HepG2 (cell line): Measurements from ENCODE around the gene AP3B1. TPM values are rescaled to one million over a fixed set of nuclear protein-coding genes. Genes with fewer than 3 reads are reported as not detected.
A peak's percentile ranks its signal among the peaks of the same experiment; 100 is the strongest.

ENCODE experiments used
- ATF6 ChIP-seq: sonication (generic); formaldehyde crosslinking; conservative IDR thresholded peaks from 2 replicates; pipeline ENCODE4 v1.4.0; 2020; ENCODE audit warnings: missing genetic modification reagents
- BCL6 ChIP-seq: IDR thresholded peaks from 2 replicates; pipeline ENCODE4 v1.6.1; 2016; ENCODE audit warnings: missing genetic modification reagents, missing compliant biosample characterization
- BORCS8-MEF2B ChIP-seq: sonication (generic); formaldehyde crosslinking; IDR thresholded peaks from 2 replicates; pipeline ENCODE4 v1.8.0; 2022; ENCODE audit warnings: mild to moderate bottlenecking, missing genetic modification reagents
- HNRNPUL1 ChIP-seq: fragments of 200-400 bp; formaldehyde crosslinking; IDR thresholded peaks from 2 replicates; pipeline ENCODE4 v1.6.1; 2017; ENCODE audit warnings: low read depth, mild to moderate bottlenecking, low read length, moderate library complexity
- KDM1A ChIP-seq: IDR thresholded peaks from 2 replicates; pipeline ENCODE4 v1.6.1; 2016; ENCODE audit warnings: missing compliant biosample characterization
- NFKBIZ ChIP-seq: IDR thresholded peaks from 2 replicates; pipeline ENCODE4 v1.6.1; 2018; ENCODE audit warnings: missing genetic modification reagents, missing compliant biosample characterization
- ZNF230 ChIP-seq: sonication (generic); formaldehyde crosslinking; IDR thresholded peaks from 2 replicates; pipeline ENCODE4 v1.4.0; 2020; ENCODE audit warnings: mild to moderate bottlenecking, missing genetic modification reagents
- ZNF350 ChIP-seq: sonication (generic); formaldehyde crosslinking; IDR thresholded peaks from 2 replicates; pipeline ENCODE4 v1.4.0; 2020; ENCODE audit warnings: mild to moderate bottlenecking, low read depth, missing genetic modification reagents, borderline replicate concordance
- ZNF891 ChIP-seq: sonication (generic); formaldehyde crosslinking; IDR thresholded peaks from 2 replicates; pipeline ENCODE4 v1.5.0; 2020; ENCODE audit warnings: mild to moderate bottlenecking, missing genetic modification reagents
- ZSCAN9 ChIP-seq: IDR thresholded peaks from 2 replicates; pipeline ENCODE4 v1.6.1; 2016; ENCODE audit warnings: borderline replicate concordance
- polyA plus RNA-seq, 8 experiments: library from polyadenylated mRNA; depleted of rRNA in 3 of 8; stranded (reverse) in 7 of 8; unstranded in 1 of 8; fragments of >200 nt; fragmentation: Illumina TruSeq in 4 of 8; extraction: Trizol in 4 of 8; gene quantifications; 2 replicates each; pipeline versions ENCODE4 v1.2.1 to v1.2.3, GENCODE V29; 2011 to 2016; ENCODE audit warnings: low read depth in 4 of 8, missing spikeins in 1 of 8, mixed read lengths in 1 of 8; ENCODE audit not compliant: insufficient read depth in 1 of 8
- total RNA-seq, 5 experiments: library from RNA; depleted of rRNA; stranded (reverse); fragments of >200 nt; fragmentation: Illumina TruSeq; extraction: Trizol; gene quantifications; 2 replicates each; pipeline ENCODE4 v1.2.3, GENCODE V29; 2016; ENCODE audit warnings: low read depth in 1 of 5
- TF ChIP-seq, protein P1 (sequence below): sonication (generic); formaldehyde crosslinking; IDR thresholded peaks from 2 replicates; pipeline ENCODE4 v1.4.0; 2020; ENCODE audit warnings: mild to moderate bottlenecking, missing genetic modification reagents
- TF ChIP-seq, protein P2 (sequence below): sonication (generic); formaldehyde crosslinking; IDR thresholded peaks from 2 replicates; pipeline ENCODE4 v1.4.0; 2020; ENCODE audit warnings: missing genetic modification reagents, mild to moderate bottlenecking, borderline replicate concordance
- TF ChIP-seq, protein P3 (sequence below): sonication (generic); formaldehyde crosslinking; IDR thresholded peaks from 2 replicates; pipeline ENCODE4 v1.5.1; 2020; ENCODE audit warnings: mild to moderate bottlenecking, missing genetic modification reagents, borderline replicate concordance
- TF ChIP-seq, protein P4 (sequence below): fragments of 450-650 bp; IDR thresholded peaks from 2 replicates; pipeline ENCODE4 v1.6.1; 2017; ENCODE audit warnings: mild to moderate bottlenecking

Gene AP3B1
- total and polyA plus RNA-seq, 2 of the 13 experiments (the other 11 are each of a cell fraction or from before 2014, with no cell fraction given) = 37.7 to 51.2 TPM

DNA sequence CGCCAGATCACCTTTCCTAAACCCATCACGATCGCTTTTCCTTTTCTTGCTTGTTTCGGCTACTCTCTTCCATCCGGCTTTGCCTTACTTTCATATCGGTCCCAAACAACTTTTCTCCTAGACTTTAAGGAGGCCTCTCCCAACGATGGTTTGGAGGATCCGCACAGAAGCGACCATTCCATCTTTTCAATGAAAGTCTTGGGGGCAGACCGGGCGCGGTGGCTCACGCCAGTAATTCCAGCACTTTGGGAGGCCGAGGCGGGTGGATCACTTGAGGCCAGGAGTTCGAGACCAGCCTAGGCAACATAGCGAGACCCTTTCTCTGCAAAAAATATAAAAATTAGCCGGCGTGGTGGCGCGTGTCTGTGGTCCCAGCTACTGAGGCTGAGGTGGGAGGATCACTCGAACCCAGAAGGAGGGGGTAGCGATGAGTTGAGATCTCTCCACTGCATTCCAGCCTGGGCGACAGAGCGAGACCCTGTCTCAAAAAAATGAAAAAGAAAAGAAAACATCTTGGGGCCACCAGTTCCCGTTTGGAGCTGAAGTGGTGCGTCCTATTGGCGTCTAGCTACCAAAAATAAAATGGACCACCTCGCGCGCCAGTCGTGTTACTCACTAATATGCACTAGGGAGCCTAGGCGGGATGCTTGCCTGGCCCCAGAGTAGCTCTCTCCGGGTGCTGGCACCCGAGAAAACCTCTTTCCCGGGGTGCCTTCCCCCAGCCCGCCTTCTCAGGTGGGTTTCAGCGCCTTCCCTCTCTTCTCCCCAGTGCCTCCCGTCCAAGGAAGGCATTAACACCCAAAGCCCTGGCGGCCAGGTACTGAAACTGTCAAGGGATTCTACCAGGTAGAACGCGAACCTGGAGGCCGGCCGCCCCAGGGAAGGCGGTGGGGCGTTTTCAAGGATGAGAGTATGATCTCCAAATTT is 800 bp upstream of the AP3B1 start (continued):
- TF ChIP-seq, protein P1, sequence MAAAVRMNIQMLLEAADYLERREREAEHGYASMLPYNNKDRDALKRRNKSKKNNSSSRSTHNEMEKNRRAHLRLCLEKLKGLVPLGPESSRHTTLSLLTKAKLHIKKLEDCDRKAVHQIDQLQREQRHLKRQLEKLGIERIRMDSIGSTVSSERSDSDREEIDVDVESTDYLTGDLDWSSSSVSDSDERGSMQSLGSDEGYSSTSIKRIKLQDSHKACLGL (CRISPR knock-in tag) = no peak
- TF ChIP-seq, protein P2, sequence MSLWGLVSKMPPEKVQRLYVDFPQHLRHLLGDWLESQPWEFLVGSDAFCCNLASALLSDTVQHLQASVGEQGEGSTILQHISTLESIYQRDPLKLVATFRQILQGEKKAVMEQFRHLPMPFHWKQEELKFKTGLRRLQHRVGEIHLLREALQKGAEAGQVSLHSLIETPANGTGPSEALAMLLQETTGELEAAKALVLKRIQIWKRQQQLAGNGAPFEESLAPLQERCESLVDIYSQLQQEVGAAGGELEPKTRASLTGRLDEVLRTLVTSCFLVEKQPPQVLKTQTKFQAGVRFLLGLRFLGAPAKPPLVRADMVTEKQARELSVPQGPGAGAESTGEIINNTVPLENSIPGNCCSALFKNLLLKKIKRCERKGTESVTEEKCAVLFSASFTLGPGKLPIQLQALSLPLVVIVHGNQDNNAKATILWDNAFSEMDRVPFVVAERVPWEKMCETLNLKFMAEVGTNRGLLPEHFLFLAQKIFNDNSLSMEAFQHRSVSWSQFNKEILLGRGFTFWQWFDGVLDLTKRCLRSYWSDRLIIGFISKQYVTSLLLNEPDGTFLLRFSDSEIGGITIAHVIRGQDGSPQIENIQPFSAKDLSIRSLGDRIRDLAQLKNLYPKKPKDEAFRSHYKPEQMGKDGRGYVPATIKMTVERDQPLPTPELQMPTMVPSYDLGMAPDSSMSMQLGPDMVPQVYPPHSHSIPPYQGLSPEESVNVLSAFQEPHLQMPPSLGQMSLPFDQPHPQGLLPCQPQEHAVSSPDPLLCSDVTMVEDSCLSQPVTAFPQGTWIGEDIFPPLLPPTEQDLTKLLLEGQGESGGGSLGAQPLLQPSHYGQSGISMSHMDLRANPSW (CRISPR knock-in tag) = no peak
- TF ChIP-seq ATF6 (CRISPR knock-in tag) (0 out of 2 replicates have a peak, but pooled peaks have one; percentile 8), BORCS8-MEF2B (CRISPR knock-in tag) (no peak), ZNF891 (no peak), KDM1A (CRISPR knock-in tag) (peak; percentile 45; the same call in 1 of the 2 replicates), NFKBIZ (CRISPR knock-in tag) (no peak), BCL6 (CRISPR knock-in tag) (no peak), ZNF230 (CRISPR knock-in tag) (no peak), HNRNPUL1 (no peak), ZSCAN9 (0 out of 2 replicates have a peak, but pooled peaks have one; percentile 7), ZNF350 (CRISPR knock-in tag) (no peak)
- TF ChIP-seq, protein P3, sequence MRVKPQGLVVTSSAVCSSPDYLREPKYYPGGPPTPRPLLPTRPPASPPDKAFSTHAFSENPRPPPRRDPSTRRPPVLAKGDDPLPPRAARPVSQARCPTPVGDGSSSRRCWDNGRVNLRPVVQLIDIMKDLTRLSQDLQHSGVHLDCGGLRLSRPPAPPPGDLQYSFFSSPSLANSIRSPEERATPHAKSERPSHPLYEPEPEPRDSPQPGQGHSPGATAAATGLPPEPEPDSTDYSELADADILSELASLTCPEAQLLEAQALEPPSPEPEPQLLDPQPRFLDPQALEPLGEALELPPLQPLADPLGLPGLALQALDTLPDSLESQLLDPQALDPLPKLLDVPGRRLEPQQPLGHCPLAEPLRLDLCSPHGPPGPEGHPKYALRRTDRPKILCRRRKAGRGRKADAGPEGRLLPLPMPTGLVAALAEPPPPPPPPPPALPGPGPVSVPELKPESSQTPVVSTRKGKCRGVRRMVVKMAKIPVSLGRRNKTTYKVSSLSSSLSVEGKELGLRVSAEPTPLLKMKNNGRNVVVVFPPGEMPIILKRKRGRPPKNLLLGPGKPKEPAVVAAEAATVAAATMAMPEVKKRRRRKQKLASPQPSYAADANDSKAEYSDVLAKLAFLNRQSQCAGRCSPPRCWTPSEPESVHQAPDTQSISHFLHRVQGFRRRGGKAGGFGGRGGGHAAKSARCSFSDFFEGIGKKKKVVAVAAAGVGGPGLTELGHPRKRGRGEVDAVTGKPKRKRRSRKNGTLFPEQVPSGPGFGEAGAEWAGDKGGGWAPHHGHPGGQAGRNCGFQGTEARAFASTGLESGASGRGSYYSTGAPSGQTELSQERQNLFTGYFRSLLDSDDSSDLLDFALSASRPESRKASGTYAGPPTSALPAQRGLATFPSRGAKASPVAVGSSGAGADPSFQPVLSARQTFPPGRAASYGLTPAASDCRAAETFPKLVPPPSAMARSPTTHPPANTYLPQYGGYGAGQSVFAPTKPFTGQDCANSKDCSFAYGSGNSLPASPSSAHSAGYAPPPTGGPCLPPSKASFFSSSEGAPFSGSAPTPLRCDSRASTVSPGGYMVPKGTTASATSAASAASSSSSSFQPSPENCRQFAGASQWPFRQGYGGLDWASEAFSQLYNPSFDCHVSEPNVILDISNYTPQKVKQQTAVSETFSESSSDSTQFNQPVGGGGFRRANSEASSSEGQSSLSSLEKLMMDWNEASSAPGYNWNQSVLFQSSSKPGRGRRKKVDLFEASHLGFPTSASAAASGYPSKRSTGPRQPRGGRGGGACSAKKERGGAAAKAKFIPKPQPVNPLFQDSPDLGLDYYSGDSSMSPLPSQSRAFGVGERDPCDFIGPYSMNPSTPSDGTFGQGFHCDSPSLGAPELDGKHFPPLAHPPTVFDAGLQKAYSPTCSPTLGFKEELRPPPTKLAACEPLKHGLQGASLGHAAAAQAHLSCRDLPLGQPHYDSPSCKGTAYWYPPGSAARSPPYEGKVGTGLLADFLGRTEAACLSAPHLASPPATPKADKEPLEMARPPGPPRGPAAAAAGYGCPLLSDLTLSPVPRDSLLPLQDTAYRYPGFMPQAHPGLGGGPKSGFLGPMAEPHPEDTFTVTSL (CRISPR knock-in tag) = no peak; the same call in 1 of the 2 replicates
- TF ChIP-seq, protein P4, sequence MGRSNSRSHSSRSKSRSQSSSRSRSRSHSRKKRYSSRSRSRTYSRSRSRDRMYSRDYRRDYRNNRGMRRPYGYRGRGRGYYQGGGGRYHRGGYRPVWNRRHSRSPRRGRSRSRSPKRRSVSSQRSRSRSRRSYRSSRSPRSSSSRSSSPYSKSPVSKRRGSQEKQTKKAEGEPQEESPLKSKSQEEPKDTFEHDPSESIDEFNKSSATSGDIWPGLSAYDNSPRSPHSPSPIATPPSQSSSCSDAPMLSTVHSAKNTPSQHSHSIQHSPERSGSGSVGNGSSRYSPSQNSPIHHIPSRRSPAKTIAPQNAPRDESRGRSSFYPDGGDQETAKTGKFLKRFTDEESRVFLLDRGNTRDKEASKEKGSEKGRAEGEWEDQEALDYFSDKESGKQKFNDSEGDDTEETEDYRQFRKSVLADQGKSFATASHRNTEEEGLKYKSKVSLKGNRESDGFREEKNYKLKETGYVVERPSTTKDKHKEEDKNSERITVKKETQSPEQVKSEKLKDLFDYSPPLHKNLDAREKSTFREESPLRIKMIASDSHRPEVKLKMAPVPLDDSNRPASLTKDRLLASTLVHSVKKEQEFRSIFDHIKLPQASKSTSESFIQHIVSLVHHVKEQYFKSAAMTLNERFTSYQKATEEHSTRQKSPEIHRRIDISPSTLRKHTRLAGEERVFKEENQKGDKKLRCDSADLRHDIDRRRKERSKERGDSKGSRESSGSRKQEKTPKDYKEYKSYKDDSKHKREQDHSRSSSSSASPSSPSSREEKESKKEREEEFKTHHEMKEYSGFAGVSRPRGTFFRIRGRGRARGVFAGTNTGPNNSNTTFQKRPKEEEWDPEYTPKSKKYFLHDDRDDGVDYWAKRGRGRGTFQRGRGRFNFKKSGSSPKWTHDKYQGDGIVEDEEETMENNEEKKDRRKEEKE = no peak
